HCT116 (cell line): ENCODE measurements around the gene WNT3A. TPM values are rescaled to one million over a fixed set of nuclear protein-coding genes. Genes with fewer than 3 reads are reported as not detected.

Experiments
- ATAC-seq: fragments of 200-7000 bp; cut with Tn5 transposase; 2 replicates; pipeline ENCODE4 v1.9.1; 2020; ENCODE audit warnings: mild to moderate bottlenecking, moderate library complexity
- BruUV-seq: library from RNA; stranded (reverse); fragments of 400-500 nt; replicated peaks from 2 replicates; lab custom pipeline; 2021; lab: Mats Ljungman, UMichigan
- CTCF ChIA-PET: fragments of 300-600 bp; sonication (Branson Sonifier 250); formaldehyde crosslinking; loops from one replicate; lab custom pipeline; 2021; ENCODE audit warnings: antibody characterized with exemption; lab: Charles Lee
- POLR2A ChIA-PET: fragments of 300-600, 350-600 bp; sonication (Branson Sonifier 250); formaldehyde crosslinking; loops from one replicate; lab custom pipeline; 2021; ENCODE audit warnings: antibody characterized with exemption; lab: Charles Lee
- RAD21 ChIA-PET, 2 experiments: fragments of 300-600 bp; sonication (Branson Sonifier 250); formaldehyde crosslinking; loops; one replicate each; lab custom pipeline; 2023; ENCODE audit warnings: low total read pairs in 2 of 2; ENCODE audit not compliant: uncharacterized antibody in 2 of 2, unreplicated experiment in 2 of 2, low non-redundant PET in 1 of 2; lab: Charles Lee
- DNase-seq: peaks from one replicate; pipeline ENCODE4 v3.0.0-alpha.2; 2010; ENCODE audit warnings: low read depth, low spot score
- H2AFZ ChIP-seq: fragments of 200-600 bp; shearing (Covaris generic), sonication (generic); 2 replicates; pipeline ENCODE4 v1.6.1; 2017; ENCODE audit warnings: low read depth, mixed run types, mixed read lengths, antibody characterized with exemption, low read length; ENCODE audit not compliant: poor library complexity, severe bottlenecking
- H3K27ac ChIP-seq: 2 replicates; pipeline ENCODE4 v1.5.1; 2012; ENCODE audit warnings: low read depth, low read length
- H3K27me3 ChIP-seq: fragments of 200-600 bp; sonication (generic); 2 replicates; pipeline ENCODE4 v1.6.1; 2016; ENCODE audit warnings: mixed run types, low read length, mixed read lengths; ENCODE audit not compliant: insufficient read depth
- H3K36me3 ChIP-seq, 2 experiments: fragments of 200-500 bp in 1 of 2; fragments of 200-600 bp in 1 of 2; sonication (Bioruptor generic) in 1 of 2; sonication (generic) in 1 of 2; 2 replicates each; pipeline versions ENCODE4 v1.5.1 to v1.6.1; 2014 to 2016; ENCODE audit warnings: low read length in 2 of 2, inconsistent platforms in 1 of 2, mixed read lengths in 1 of 2, mixed run types in 1 of 2; ENCODE audit not compliant: insufficient read depth in 2 of 2, control insufficient read depth in 1 of 2
- H3K4me1 ChIP-seq, 2 experiments: fragments of 200-600 bp in 1 of 2; sonication (generic) in 1 of 2; 2 replicates each; pipeline versions ENCODE4 v1.5.1 to v1.6.1; 2012 to 2017; ENCODE audit warnings: low read length in 2 of 2, inconsistent platforms in 1 of 2, mild to moderate bottlenecking in 1 of 2, mixed read lengths in 1 of 2, mixed run types in 1 of 2, moderate library complexity in 1 of 2; ENCODE audit not compliant: insufficient read depth in 2 of 2, control insufficient read depth in 1 of 2
- H3K4me2 ChIP-seq: fragments of 200-600 bp; sonication (generic); 2 replicates; pipeline ENCODE4 v1.6.1; 2017; ENCODE audit warnings: mixed run types, low read length, mixed read lengths
- H3K4me3 ChIP-seq, 2 experiments: fragments of 200-600 bp in 1 of 2; sonication (generic) in 1 of 2; replicated peaks in 1 of 2; 2 replicates each; pipeline ENCODE4 v1.5.1; 2011 to 2016; ENCODE audit warnings: low read length in 2 of 2, control low read depth in 1 of 2, low read depth in 1 of 2, mild to moderate bottlenecking in 1 of 2, mixed read lengths in 1 of 2, mixed run types in 1 of 2
- H3K79me2 ChIP-seq: fragments of 200-600 bp; sonication (generic); 2 replicates; pipeline ENCODE4 v1.6.1; 2017; ENCODE audit warnings: mild to moderate bottlenecking, mixed run types, low read length, moderate library complexity, mixed read lengths; ENCODE audit not compliant: insufficient read depth
- H3K9ac ChIP-seq: fragments of 200-600 bp; sonication (generic); 2 replicates; pipeline ENCODE4 v1.6.1; 2016; ENCODE audit warnings: low read length, mixed read lengths
- H3K9me2 ChIP-seq: fragments of 200-600 bp; sonication (generic), shearing (Covaris generic); 2 replicates; pipeline ENCODE4 v1.6.1; 2017; ENCODE audit warnings: mixed run types, mild to moderate bottlenecking, moderate library complexity; ENCODE audit not compliant: insufficient read depth
- H3K9me3 ChIP-seq, 2 experiments: fragments of 200-500 bp in 1 of 2; fragments of 200-600 bp in 1 of 2; sonication (Bioruptor generic) in 1 of 2; sonication (generic) in 1 of 2; 2 replicates each; pipeline ENCODE4 v1.6.1; 2014 to 2017; ENCODE audit warnings: low read length in 2 of 2, mixed read lengths in 2 of 2, inconsistent platforms in 1 of 2, low read depth in 1 of 2, mild to moderate bottlenecking in 1 of 2, mixed run types in 1 of 2, moderate library complexity in 1 of 2; ENCODE audit not compliant: control insufficient read depth in 1 of 2, insufficient read depth in 1 of 2
- H4K20me1 ChIP-seq: fragments of 200-600 bp; sonication (generic), shearing (Covaris generic); 2 replicates; pipeline ENCODE4 v1.6.1; 2017; ENCODE audit warnings: mixed run types, mild to moderate bottlenecking, moderate library complexity; ENCODE audit not compliant: insufficient read depth
- JUND ChIP-seq: IDR thresholded peaks from 2 replicates; pipeline ENCODE4 v1.6.1; 2012
- POLR2AphosphoS5 ChIP-seq: IDR thresholded peaks from 2 replicates; pipeline ENCODE4 v1.6.1; 2011; ENCODE audit warnings: mild to moderate bottlenecking, low read depth, low read length, moderate library complexity
- ZNF274 ChIP-seq: fragments of 200-500 bp; sonication (Bioruptor generic); IDR thresholded peaks from 2 replicates; pipeline ENCODE4 v1.6.1; 2014; ENCODE audit warnings: mild to moderate bottlenecking, low read depth, low read length, inconsistent platforms
- intact Hi-C: fragments of 100-400 bp; cut with micrococcal nuclease; formaldehyde crosslinking; loops from 2 replicates; pipeline ENCODE4 v1.10.0; 2022
- total RNA-seq: library from RNA; stranded (reverse); gene quantifications from one replicate; pipeline ENCODE4 v1.2.1, GENCODE V29; 2021; ENCODE audit not compliant: unreplicated experiment
- TF ChIP-seq, protein P1 (sequence below): IDR thresholded peaks from 2 replicates; pipeline ENCODE4 v1.6.1; 2012
- TF ChIP-seq, protein P2 (sequence below), 3 experiments: fragments of 200-600 bp in 1 of 3; sonication (generic) in 1 of 3; IDR thresholded peaks in 2 of 3; conservative IDR thresholded peaks in 1 of 3; 2 replicates each; pipeline ENCODE4 v1.5.1; 2012 to 2017; ENCODE audit warnings: low read depth in 2 of 3, low read length in 2 of 3, antibody characterized with exemption in 1 of 3, borderline replicate concordance in 1 of 3, control low read depth in 1 of 3, mild to moderate bottlenecking in 1 of 3, mixed read lengths in 1 of 3, mixed run types in 1 of 3, moderate library complexity in 1 of 3; ENCODE audit not compliant: insufficient read depth in 1 of 3

WNT3A gene
- total RNA-seq, 1 experiment from 2014 or later = 3.7 TPM

DNA sequence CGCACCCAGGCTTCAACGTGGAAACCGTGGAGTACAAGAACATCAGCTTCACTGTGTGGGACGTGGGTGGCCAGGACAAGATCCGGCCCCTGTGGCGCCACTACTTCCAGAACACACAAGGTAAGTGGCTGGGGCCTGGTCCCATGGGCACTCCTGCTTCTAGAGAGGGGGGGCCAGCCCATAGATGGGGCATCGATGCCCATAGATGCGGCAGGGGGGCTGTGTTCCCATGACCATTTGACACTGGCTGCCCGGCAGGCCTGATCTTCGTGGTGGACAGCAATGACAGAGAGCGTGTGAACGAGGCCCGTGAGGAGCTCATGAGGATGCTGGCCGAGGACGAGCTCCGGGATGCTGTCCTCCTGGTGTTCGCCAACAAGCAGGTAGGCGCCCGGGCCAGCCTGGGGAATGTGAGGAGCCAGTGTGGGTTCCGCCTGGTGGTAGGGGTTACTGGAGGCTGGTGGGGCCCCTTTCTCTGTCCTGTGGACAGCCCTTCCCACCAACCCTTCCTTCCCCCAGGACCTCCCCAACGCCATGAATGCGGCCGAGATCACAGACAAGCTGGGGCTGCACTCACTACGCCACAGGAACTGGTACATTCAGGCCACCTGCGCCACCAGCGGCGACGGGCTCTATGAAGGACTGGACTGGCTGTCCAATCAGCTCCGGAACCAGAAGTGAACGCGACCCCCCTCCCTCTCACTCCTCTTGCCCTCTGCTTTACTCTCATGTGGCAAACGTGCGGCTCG lies 90.7 kb downstream of the WNT3A start:
- no peak for TF ChIP-seq JUND
- TF ChIP-seq POLR2AphosphoS5 = 0 out of 2 replicates have a peak, but pooled peaks have one; percentile 18
- TF ChIP-seq, protein P1, sequence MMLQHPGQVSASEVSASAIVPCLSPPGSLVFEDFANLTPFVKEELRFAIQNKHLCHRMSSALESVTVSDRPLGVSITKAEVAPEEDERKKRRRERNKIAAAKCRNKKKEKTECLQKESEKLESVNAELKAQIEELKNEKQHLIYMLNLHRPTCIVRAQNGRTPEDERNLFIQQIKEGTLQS = no peak
- Histone ChIP-seq H3K9me3 (peaks cover 10 to 15% of the 10 kb centered on the region in 2 experiments; a peak in 2 of 4 replicates), H3K9ac (no peak overlapping the region), H3K4me2 (no peak overlapping the region), H3K79me2 (peaks cover 95% of the 10 kb centered on the region), H4K20me1 (peaks cover 9% of the 10 kb centered on the region; the same call in 1 of the 2 replicates), H3K27me3 (no peaks in the 10 kb centered on the region), H3K4me1 (peaks cover 2 to 10% of the 10 kb centered on the region in 2 experiments; a peak in 3 of 4 replicates), H3K4me3 (no peak overlapping the region), H3K36me3 (peaks cover 15 to 57% of the 10 kb centered on the region in 2 experiments), H3K27ac (no peak overlapping the region), H3K9me2 (no peaks in the 10 kb centered on the region), H2AFZ (no peak overlapping the region)
- POLR2A ChIA-PET = interaction anchor here (1.4 kb wide), 1 partner anchor 14 kb away, joined by 3 read pairs; no protein-coding TSS in a partner anchor
- intact Hi-C loops = no loop called here
- RAD21 ChIA-PET = no interaction called here
- DNase-seq (no peak), ATAC-seq (no peak)
- BruUV-seq = no TSS peak
- CTCF ChIA-PET = no interaction called here

DNA sequence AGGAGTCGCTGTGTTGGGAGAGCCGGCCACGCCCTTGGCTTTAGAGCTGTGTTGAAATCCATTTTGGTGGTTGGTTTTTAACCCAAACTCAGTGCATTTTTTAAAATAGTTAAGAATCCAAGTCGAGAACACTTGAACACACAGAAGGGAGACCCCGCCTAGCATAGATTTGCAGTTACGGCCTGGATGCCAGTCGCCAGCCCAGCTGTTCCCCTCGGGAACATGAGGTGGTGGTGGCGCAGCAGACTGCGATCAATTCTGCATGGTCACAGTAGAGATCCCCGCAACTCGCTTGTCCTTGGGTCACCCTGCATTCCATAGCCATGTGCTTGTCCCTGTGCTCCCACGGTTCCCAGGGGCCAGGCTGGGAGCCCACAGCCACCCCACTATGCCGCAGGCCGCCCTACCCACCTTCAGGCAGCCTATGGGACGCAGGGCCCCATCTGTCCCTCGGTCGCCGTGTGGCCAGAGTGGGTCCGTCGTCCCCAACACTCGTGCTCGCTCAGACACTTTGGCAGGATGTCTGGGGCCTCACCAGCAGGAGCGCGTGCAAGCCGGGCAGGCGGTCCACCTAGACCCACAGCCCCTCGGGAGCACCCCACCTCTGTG lies 91.6 kb downstream of the WNT3A start:
- no peak overlapping the region for H2AFZ ChIP-seq
- RAD21 ChIA-PET = no interaction called here
- H3K4me2 ChIP-seq = no peak overlapping the region
- peaks cover 10 to 13% of the 10 kb centered on the region in 2 experiments; a peak in 2 of 4 replicates for H3K9me3 ChIP-seq
- H3K4me3 ChIP-seq = no peak overlapping the region
- no peak overlapping the region for H3K27ac ChIP-seq
- CTCF ChIA-PET = no interaction called here
- peaks cover 9% of the 10 kb centered on the region; the same call in 1 of the 2 replicates for H4K20me1 ChIP-seq
- H3K36me3 ChIP-seq = peaks cover 15 to 48% of the 10 kb centered on the region in 2 experiments
- no peaks in the 10 kb centered on the region for H3K27me3 ChIP-seq
- TF ChIP-seq ZNF274 (no peak), POLR2AphosphoS5 (peak; percentile 19; the same call in 1 of the 2 replicates)
- TF ChIP-seq, protein P2, sequence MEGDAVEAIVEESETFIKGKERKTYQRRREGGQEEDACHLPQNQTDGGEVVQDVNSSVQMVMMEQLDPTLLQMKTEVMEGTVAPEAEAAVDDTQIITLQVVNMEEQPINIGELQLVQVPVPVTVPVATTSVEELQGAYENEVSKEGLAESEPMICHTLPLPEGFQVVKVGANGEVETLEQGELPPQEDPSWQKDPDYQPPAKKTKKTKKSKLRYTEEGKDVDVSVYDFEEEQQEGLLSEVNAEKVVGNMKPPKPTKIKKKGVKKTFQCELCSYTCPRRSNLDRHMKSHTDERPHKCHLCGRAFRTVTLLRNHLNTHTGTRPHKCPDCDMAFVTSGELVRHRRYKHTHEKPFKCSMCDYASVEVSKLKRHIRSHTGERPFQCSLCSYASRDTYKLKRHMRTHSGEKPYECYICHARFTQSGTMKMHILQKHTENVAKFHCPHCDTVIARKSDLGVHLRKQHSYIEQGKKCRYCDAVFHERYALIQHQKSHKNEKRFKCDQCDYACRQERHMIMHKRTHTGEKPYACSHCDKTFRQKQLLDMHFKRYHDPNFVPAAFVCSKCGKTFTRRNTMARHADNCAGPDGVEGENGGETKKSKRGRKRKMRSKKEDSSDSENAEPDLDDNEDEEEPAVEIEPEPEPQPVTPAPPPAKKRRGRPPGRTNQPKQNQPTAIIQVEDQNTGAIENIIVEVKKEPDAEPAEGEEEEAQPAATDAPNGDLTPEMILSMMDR (IDR thresholded peaks at IDR 0.05 in 2 of 3, conservative IDR thresholded peaks at IDR 0.05 in 1 of 3; ENCODE audit: borderline replicate concordance in 1 of 3, insufficient read depth in 1 of 3, low read depth in 2 of 3, low read length in 2 of 3) = peak in 1 of 3 experiments; percentile 15; a peak in 1 of 6 replicates
- peaks cover 88% of the 10 kb centered on the region for H3K79me2 ChIP-seq
- intact Hi-C loops = no loop called here
- POLR2A ChIA-PET = interaction anchor here (1.4 kb wide), 1 partner anchor 14 kb away, joined by 3 read pairs; no protein-coding TSS in a partner anchor
- H3K9ac ChIP-seq = no peak overlapping the region
- BruUV-seq = TSS peak; percentile 79
- no peaks in the 10 kb centered on the region for H3K9me2 ChIP-seq
- H3K4me1 ChIP-seq = peaks cover 2 to 12% of the 10 kb centered on the region in 2 experiments; a peak in 3 of 4 replicates
- ATAC-seq (no peak), DNase-seq (no peak)
